ENCODE measurements around the gene RAB1B.
"Not testable (repeated sequence)": the region's sequence is repeated elsewhere in the genome, so short reads cannot be mapped to it uniquely, and the experiment has no call there.

Gene RAB1B

GRCh38 chr11:66310803-66311440 is 42.5 kb downstream of the RAB1B start:
- DNase-seq: not testable (repeated sequence)

- no peak for DNase-seq
Measured at GRCh38 chr11:66311470-66311964, 43.1 kb downstream of the RAB1B start.

- DNase-seq: peak; percentile 87
Measured at GRCh38 chr11:66311965-66312548, 43.6 kb downstream of the RAB1B start.

GRCh38 chr11:66312549-66313320 is 44.3 kb downstream of the RAB1B start:
- peak; percentile 99 for DNase-seq

GRCh38 chr11:66313321-66314185 is 45.1 kb downstream of the RAB1B start:
- no peak for DNase-seq

- no peak for DNase-seq
Measured at GRCh38 chr11:66314186-66314501, 45.7 kb downstream of the RAB1B start.

- no peak for DNase-seq
Measured at GRCh38 chr11:66314561-66315497, 46.4 kb downstream of the RAB1B start.

- DNase-seq: no peak
Measured at GRCh38 chr11:66315498-66315885, 47.1 kb downstream of the RAB1B start.

GRCh38 chr11:66315921-66316811 is 47.7 kb downstream of the RAB1B start:
- no peak for DNase-seq

- DNase-seq: no peak
Measured at GRCh38 chr11:66316849-66317251, 48.4 kb downstream of the RAB1B start, which contains the start of gene CD248. Gene CD248 (minus strand): TSS chr11:66317044. CDS start chr11:66317027, 17 bp downstream.

GRCh38 chr11:66317322-66317722 is 48.9 kb downstream of the RAB1B start:
- no peak for DNase-seq

GRCh38 chr11:66317723-66318599 is 49.5 kb downstream of the RAB1B start:
- no peak for DNase-seq

GRCh38 chr11:66318600-66318970 is 50.1 kb downstream of the RAB1B start:
- DNase-seq: no peak

- DNase-seq: not testable (repeated sequence)
Measured at GRCh38 chr11:66320289-66320688, 51.9 kb downstream of the RAB1B start.

GRCh38 chr11:66320748-66321147 is 52.3 kb downstream of the RAB1B start:
- DNase-seq: not testable (repeated sequence)

GRCh38 chr11:66321606-66322005 is 53.2 kb downstream of the RAB1B start:
- DNase-seq: no peak

- no peak for DNase-seq
Measured at GRCh38 chr11:66322732-66323427, 54.4 kb downstream of the RAB1B start.

- DNase-seq: no peak
Measured at GRCh38 chr11:66323684-66324083, 55.2 kb downstream of the RAB1B start.

GRCh38 chr11:66324664-66325063 is 56.2 kb downstream of the RAB1B start:
- no peak for DNase-seq
